Liver (tissue), 9 donors: ENCODE data around the gene SETD1A. TPM values are rescaled to one million over a fixed set of nuclear protein-coding genes. Genes with fewer than 3 reads are reported as not detected.
A peak's percentile ranks its signal among the peaks of the same experiment; 100 is the strongest.

Experiments
- DNase-seq: peaks from one replicate; pipeline ENCODE4 v3.0.0-alpha.2; 2017; ENCODE audit warnings: low spot score
- H3K27ac ChIP-seq, 2 donors: one replicate each; pipeline ENCODE4 v1.7.0; 2013; ENCODE audit warnings: inconsistent platforms in 2 of 2, low read length in 2 of 2, control low read depth in 1 of 2, low read depth in 1 of 2, mild to moderate bottlenecking in 1 of 2
- H3K27me3 ChIP-seq, 4 donors: one replicate each; pipeline versions ENCODE4 v1.6.1 to v1.7.0; 2013; ENCODE audit warnings: low read length in 3 of 4, inconsistent platforms in 1 of 4, mild to moderate bottlenecking in 1 of 4, moderate library complexity in 1 of 4; ENCODE audit not compliant: control insufficient read depth in 4 of 4, insufficient read depth in 4 of 4
- H3K36me3 ChIP-seq, 4 donors: one replicate each; pipeline versions ENCODE4 v1.6.1 to v1.7.0; 2013; ENCODE audit warnings: low read length in 3 of 4, mild to moderate bottlenecking in 3 of 4, low read depth in 1 of 4, moderate library complexity in 1 of 4; ENCODE audit not compliant: control insufficient read depth in 4 of 4, insufficient read depth in 3 of 4
- H3K4me1 ChIP-seq, 4 donors: one replicate each; pipeline versions ENCODE4 v1.6.1 to v1.7.0; 2013; ENCODE audit warnings: low read length in 3 of 4, mild to moderate bottlenecking in 3 of 4, moderate library complexity in 1 of 4; ENCODE audit not compliant: control insufficient read depth in 4 of 4, insufficient read depth in 4 of 4
- H3K4me3 ChIP-seq, 3 donors: one replicate each; pipeline versions ENCODE4 v1.6.1 to v1.7.0; 2013; ENCODE audit warnings: low read length in 3 of 3, control low read depth in 1 of 3, low read depth in 1 of 3, mild to moderate bottlenecking in 1 of 3
- H3K9ac ChIP-seq, 2 donors: one replicate each; pipeline ENCODE4 v1.7.0; 2013; ENCODE audit warnings: low read length in 2 of 2, mild to moderate bottlenecking in 2 of 2, moderate library complexity in 2 of 2, control low read depth in 1 of 2, low read depth in 1 of 2
- H3K9me3 ChIP-seq, 4 donors: one replicate each; pipeline versions ENCODE4 v1.6.1 to v1.7.0; 2013; ENCODE audit warnings: low read length in 3 of 4; ENCODE audit not compliant: control insufficient read depth in 4 of 4
- ATF3 ChIP-seq: IDR thresholded peaks from 2 replicates; pipeline ENCODE4 v1.6.1; 2016; ENCODE audit warnings: antibody characterized with exemption
- CTCF ChIP-seq: fragments of 150-350 bp; IDR thresholded peaks from 2 replicates; pipeline ENCODE4 v1.5.1; 2017; ENCODE audit warnings: improper control_type of control experiment, low read depth, low read length; ENCODE audit not compliant: missing input control
- EGR1 ChIP-seq, 2 donors: IDR thresholded peaks; 2 replicates each; pipeline ENCODE4 v1.6.1; 2016 to 2018; ENCODE audit warnings: antibody characterized with exemption in 2 of 2, low read depth in 2 of 2
- FOXA1 ChIP-seq: IDR thresholded peaks from 2 replicates; pipeline ENCODE4 v1.6.1; 2016; ENCODE audit warnings: antibody characterized with exemption
- FOXA2 ChIP-seq: IDR thresholded peaks from 2 replicates; pipeline ENCODE4 v1.6.1; 2016; ENCODE audit warnings: antibody characterized with exemption
- GABPA ChIP-seq, 2 donors: IDR thresholded peaks in 1 of 2; conservative IDR thresholded peaks in 1 of 2; 2 replicates each; pipeline ENCODE4 v1.6.1; 2016; ENCODE audit warnings: antibody characterized with exemption in 2 of 2, mild to moderate bottlenecking in 1 of 2, moderate library complexity in 1 of 2
- HNF4A ChIP-seq, 2 donors: conservative IDR thresholded peaks; 2 replicates each; pipeline ENCODE4 v1.6.1; 2016; ENCODE audit warnings: antibody characterized with exemption in 2 of 2, mild to moderate bottlenecking in 2 of 2
- HNF4G ChIP-seq: IDR thresholded peaks from 2 replicates; pipeline ENCODE4 v1.6.1; 2016; ENCODE audit warnings: antibody characterized with exemption
- JUND ChIP-seq, 2 donors: IDR thresholded peaks; 2 replicates each; pipeline ENCODE4 v1.6.1; 2016; ENCODE audit warnings: antibody characterized with exemption in 2 of 2
- MAX ChIP-seq: IDR thresholded peaks from 2 replicates; pipeline ENCODE4 v1.6.1; 2016; ENCODE audit warnings: antibody characterized with exemption
- NR2F2 ChIP-seq: IDR thresholded peaks from 2 replicates; pipeline ENCODE4 v1.6.1; 2016; ENCODE audit warnings: antibody characterized with exemption
- RAD21 ChIP-seq, 2 donors: IDR thresholded peaks; 2 replicates each; pipeline ENCODE4 v1.6.1; 2016; ENCODE audit warnings: antibody characterized with exemption in 2 of 2, mild to moderate bottlenecking in 2 of 2
- REST ChIP-seq: IDR thresholded peaks from 2 replicates; pipeline ENCODE4 v1.6.1; 2016; ENCODE audit warnings: antibody characterized with exemption, mild to moderate bottlenecking
- RXRA ChIP-seq, 2 donors: IDR thresholded peaks; 2 replicates each; pipeline ENCODE4 v1.6.1; 2017 to 2018; ENCODE audit warnings: antibody characterized with exemption in 2 of 2, mild to moderate bottlenecking in 1 of 2
- SP1 ChIP-seq: IDR thresholded peaks from 2 replicates; pipeline ENCODE4 v1.6.1; 2018; ENCODE audit warnings: antibody characterized with exemption, mild to moderate bottlenecking
- TAF1 ChIP-seq: conservative IDR thresholded peaks from 2 replicates; pipeline ENCODE4 v1.6.1; 2016; ENCODE audit warnings: antibody characterized with exemption, mild to moderate bottlenecking
- YY1 ChIP-seq: IDR thresholded peaks from 2 replicates; pipeline ENCODE4 v1.6.1; 2016; ENCODE audit warnings: antibody characterized with exemption, mild to moderate bottlenecking
- ZBTB33 ChIP-seq: IDR thresholded peaks from 2 replicates; pipeline ENCODE4 v1.6.1; 2016; ENCODE audit warnings: antibody characterized with exemption
- WGBS: extraction: QIAGEN DNeasy Blood & Tissue Kit; methylation state at CpG from one replicate; pipeline ENCODE4 v1.1.7; 2013; 5-methylcytosine and 5-hydroxymethylcytosine counted together
- polyA plus RNA-seq, 2 donors: library from polyadenylated mRNA; stranded (reverse) in 1 of 2; unstranded in 1 of 2; fragments of 200-250 nt in 1 of 2; fragments of >200 nt in 1 of 2; fragmentation: Nextera tagmentation in 1 of 2; extraction: Ambion mirVana in 1 of 2; gene quantifications; one replicate each; pipeline versions ENCODE4 v1.2.1 to v1.2.3, GENCODE V29; 2013 to 2015
- total RNA-seq, 2 donors: library from RNA; depleted of rRNA; stranded (reverse); fragments of >200 nt; gene quantifications; one replicate each; pipeline ENCODE4 v1.2.3, GENCODE V29; 2014
- donor health status: healthy.
- donor health status: healthy.
- donor health status: healthy.
- donor health status: healthy.
- donor health status: healthy.

The SETD1A gene
- total and polyA plus RNA-seq, 4 donors: 2.7 to 4.9 (median 3.7) TPM

- no peaks in the 10 kb centered on the region for H3K36me3 ChIP-seq
- 50% methylated on average over 8 of the region's 8 CpGs for WGBS
- peak overlapping the region; percentile 33 to 90 (median 86) for H3K4me3 ChIP-seq
- H3K27me3 ChIP-seq: no peaks in the 10 kb centered on the region
- no peaks in the 10 kb centered on the region for H3K9me3 ChIP-seq
- DNase-seq: no peak
- peak overlapping the region; percentile 91 to 92 for H3K27ac ChIP-seq
- no peak for TF ChIP-seq ZBTB33
- no peak for TF ChIP-seq TAF1
- no peak for TF ChIP-seq NR2F2
- no peak for TF ChIP-seq JUND (IDR thresholded peaks at IDR 0.05)
- TF ChIP-seq HNF4G: no peak
- no peak for TF ChIP-seq HNF4A (conservative IDR thresholded peaks at IDR 0.05)
- no peak for TF ChIP-seq YY1
- no peak for TF ChIP-seq EGR1 (IDR thresholded peaks at IDR 0.05; ENCODE audit: low read depth in 2 of 2)
- no peak for TF ChIP-seq CTCF
- no peak for TF ChIP-seq RAD21 (IDR thresholded peaks at IDR 0.05)
- no peak for TF ChIP-seq SP1
- TF ChIP-seq FOXA2: no peak
- no peak for TF ChIP-seq FOXA1
- TF ChIP-seq ATF3: no peak
- no peak for TF ChIP-seq GABPA (IDR thresholded peaks at IDR 0.05 in 1 of 2, conservative IDR thresholded peaks at IDR 0.05 in 1 of 2)
- no peak for TF ChIP-seq RXRA (IDR thresholded peaks at IDR 0.05)
- H3K4me1 ChIP-seq: peaks cover 21 to 56% (median 48%) of the 10 kb centered on the region in 4 donors
- H3K9ac ChIP-seq: peak overlapping the region in 1 of 2 donors; percentile 65
Measured at GRCh38 chr16:30950516-30951065, 7.0 kb upstream of the SETD1A start.

- no peaks in the 10 kb centered on the region for H3K36me3 ChIP-seq
- TF ChIP-seq EGR1 (IDR thresholded peaks at IDR 0.05; ENCODE audit: low read depth in 2 of 2) (no peak), REST (no peak), CTCF (no peak), NR2F2 (no peak), HNF4G (no peak), SP1 (no peak), HNF4A (conservative IDR thresholded peaks at IDR 0.05) (no peak), FOXA1 (no peak), GABPA (IDR thresholded peaks at IDR 0.05 in 1 of 2, conservative IDR thresholded peaks at IDR 0.05 in 1 of 2) (no peak), JUND (IDR thresholded peaks at IDR 0.05) (no peak), ZBTB33 (no peak), FOXA2 (no peak), TAF1 (no peak), MAX (no peak), RXRA (IDR thresholded peaks at IDR 0.05) (no peak), RAD21 (IDR thresholded peaks at IDR 0.05) (no peak), YY1 (no peak), ATF3 (no peak)
- 33% methylated on average over 1 of the region's 1 CpG for WGBS
- H3K9me3 ChIP-seq: no peaks in the 10 kb centered on the region
- peak overlapping the region; percentile 91 to 92 for H3K27ac ChIP-seq
- no peak overlapping the region for H3K4me3 ChIP-seq
- H3K27me3 ChIP-seq: no peaks in the 10 kb centered on the region
- DNase-seq: no peak
- peak overlapping the region in 1 of 2 donors; percentile 17 for H3K9ac ChIP-seq
- peaks cover 21 to 60% (median 48%) of the 10 kb centered on the region in 4 donors for H3K4me1 ChIP-seq
Measured at GRCh38 chr16:30951193-30951592, 6.4 kb upstream of the SETD1A start.
